ENCODE measurements around the gene MUC3A.
"Not testable (repeated sequence)": the region's sequence is repeated elsewhere in the genome, so short reads cannot be mapped to it uniquely, and the experiment has no call there.

Gene MUC3A

GRCh38 chr7:100949227-100949932, at the start of gene MUC3A:
Gene MUC3A, plus strand, starts transcription at chr7:100949534. Its CDS starts 91 bp downstream, at chr7:100949625.
- no peak for DNase-seq

DNA sequence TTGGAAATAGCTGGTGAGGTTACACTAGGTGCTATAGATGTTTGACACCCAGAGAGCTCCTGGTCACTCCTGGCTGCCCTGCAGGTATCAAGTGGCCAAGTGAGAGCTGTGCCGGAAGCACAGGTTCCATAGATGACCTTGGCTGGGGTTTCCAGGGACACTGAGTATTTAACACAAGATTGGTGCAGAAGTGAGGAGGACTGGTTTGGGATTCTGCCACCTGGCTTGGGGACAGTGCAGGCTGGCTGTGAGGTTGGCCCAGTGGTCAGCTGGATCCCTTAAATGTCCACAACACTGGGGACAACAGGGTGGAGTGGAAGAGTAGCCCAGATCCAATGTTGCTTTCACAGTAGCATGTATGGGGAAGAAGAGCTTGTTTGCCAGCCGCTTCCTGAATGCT, 48.4 kb upstream of the MUC3A start:
- no peak for DNase-seq

DNA sequence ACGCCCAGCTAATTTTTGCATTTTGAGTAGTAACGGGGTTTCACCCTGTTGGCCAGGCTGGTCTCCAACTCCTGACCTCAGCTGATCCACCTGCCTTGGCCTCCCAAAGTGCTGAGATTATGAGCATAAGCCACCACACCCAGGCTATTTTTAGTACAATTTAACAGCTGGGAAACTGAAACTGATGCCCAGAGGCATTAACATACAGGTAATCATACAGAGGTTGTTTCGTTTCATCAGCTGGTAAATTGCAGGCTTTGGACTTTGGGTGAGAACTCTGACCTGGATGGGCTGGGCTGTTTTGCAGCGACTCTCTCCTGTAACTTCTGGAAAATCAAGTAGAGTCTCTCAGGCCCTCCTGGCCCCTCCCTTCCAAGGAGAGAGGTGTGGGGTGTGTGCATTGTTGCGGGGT, 47.4 kb upstream of the MUC3A start:
- DNase-seq, result no peak

- DNase-seq, result no peak
Measured at GRCh38 chr7:100902638-100903037, 46.7 kb upstream of the MUC3A start.

DNA sequence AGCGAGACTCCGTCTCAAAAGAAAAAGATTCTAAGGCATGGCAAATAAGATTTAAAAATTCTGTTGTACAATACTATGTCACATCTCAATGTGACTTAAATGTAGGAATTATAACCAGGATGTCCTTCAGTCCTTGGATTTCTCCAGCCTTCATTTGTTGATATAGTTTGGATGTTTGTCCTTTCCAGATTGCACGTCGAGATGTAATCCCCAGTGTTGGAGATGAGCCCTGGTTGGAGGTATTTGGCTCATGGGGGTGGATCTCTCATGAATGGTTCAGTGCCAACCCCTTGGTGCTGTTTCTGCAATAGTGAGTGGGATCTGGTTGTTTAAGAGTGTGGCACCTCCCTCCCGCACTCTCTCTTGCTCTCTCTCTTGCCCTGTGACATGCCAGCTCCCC, 40.8 kb upstream of the MUC3A start:
- no peak for DNase-seq

- DNase-seq, result not testable (repeated sequence)
Measured at GRCh38 chr7:100910443-100910842, 38.9 kb upstream of the MUC3A start.

GRCh38 chr7:100911484-100911883, 37.9 kb upstream of the MUC3A start:
- no peak for DNase-seq

DNA sequence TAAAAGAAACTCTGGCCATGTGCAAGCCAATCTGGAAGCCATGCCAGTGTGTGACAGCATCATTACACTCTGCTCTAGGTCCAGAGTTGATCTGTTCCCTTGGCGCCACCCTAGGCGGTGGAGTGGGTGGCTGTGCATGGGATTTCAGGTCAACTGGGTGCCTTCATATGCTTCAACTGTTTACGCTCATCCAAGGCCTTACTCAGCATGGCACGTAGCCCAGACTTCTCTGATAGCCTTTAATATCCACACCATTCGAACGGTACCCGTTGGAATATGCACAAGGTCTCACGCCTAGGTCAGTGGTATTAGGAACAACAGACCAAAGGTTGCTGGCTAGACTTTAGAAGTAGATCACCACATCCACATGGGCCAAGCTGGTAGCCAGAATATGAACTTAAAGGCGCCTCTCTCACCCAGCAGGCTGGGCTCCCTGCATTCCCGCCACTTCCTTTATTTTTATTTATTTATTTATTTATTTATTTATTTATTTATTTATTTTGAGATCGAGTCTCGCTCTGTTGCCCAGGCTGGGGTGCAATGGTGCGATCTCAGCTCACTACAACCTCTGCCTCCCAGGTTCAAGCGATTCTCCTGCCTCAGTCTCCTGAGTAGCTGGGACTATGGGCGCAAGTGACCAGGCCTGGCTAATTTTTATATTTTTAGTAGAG, 35.0 kb upstream of the MUC3A start:
- no peak for DNase-seq

DNA sequence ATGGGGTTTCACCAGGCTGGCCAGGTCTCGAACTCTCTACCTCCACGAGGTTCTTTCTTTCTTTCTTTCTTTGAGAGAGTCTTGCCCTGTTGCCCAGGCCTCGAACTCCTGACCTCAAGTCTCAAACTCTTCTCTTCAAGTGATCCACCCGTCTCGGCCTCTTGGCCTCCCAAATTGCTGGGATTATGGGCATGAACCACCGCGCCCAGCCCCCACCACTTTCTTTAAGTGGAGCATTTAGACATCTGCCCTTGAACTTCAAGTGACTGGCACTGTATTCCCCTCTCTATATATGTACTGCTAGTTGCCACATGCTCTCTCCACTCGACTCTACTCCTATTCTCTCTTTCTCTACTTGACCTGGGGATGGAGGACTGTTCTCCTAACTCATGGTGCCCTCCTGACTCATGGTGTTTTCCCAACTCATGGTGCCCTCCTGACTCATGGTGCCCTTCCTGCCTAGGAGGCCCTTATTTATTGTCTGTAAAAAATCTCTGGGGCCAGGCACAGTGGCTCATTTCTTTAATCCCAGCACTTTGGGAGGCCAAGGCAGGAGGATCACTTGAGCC, 34.4 kb upstream of the MUC3A start:
- DNase-seq, result no peak

- DNase-seq, result not testable (repeated sequence)
Measured at GRCh38 chr7:100919335-100919734, 30.0 kb upstream of the MUC3A start.

GRCh38 chr7:100919779-100920437, 29.4 kb upstream of the MUC3A start:
- not testable (repeated sequence) for DNase-seq

GRCh38 chr7:100921039-100921438, 28.3 kb upstream of the MUC3A start:
- DNase-seq, result no peak

DNA sequence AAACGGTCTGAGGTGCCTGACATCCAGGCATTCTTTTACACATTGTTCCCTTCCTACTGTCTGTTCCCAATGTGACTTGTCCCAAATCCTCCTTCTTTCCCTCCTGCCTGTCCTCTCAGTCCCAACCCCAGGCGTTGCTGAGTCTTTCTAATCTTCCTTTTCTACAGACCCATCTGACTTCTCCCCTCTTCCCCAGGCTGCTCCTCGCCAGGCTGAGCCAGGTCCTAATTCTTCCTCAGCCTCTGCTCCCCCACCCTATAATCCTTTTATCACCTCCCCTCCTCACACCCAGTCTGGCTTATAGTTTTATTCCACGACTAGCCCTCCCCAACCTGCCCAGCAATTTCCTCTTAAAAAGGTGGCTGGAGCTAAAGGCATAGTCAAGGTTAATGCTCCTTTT, 25.7 kb upstream of the MUC3A start:
- DNase-seq, result peak; percentile 91

GRCh38 chr7:100929808-100930174, 19.5 kb upstream of the MUC3A start:
- no peak for DNase-seq

- peak; percentile 39 for DNase-seq
Measured at GRCh38 chr7:100933734-100934133, 15.6 kb upstream of the MUC3A start.

DNA sequence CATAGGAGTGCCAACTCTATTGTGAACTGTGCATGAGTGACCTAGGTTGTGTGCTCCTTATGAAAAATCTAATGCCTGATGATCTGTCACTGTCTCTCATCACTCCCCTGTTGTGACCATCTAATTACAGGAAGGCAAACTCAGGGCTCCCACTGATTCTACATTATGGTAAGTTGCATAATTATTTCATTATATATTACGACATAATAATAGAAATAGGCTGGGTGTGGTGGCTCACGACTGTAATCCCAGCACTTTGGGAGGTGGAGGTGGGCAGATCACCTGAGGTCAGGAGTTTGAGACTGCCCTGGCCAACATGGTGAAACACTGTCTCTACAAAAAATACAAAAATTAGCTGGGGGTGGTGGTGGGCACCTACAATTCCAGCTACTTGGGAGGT, 14.0 kb upstream of the MUC3A start:
- DNase-seq, result not testable (repeated sequence)

GRCh38 chr7:100936167-100936566, 13.2 kb upstream of the MUC3A start:
- DNase-seq, result not testable (repeated sequence)

GRCh38 chr7:100942045-100942774, 7.1 kb upstream of the MUC3A start:
- no peak for DNase-seq

DNA sequence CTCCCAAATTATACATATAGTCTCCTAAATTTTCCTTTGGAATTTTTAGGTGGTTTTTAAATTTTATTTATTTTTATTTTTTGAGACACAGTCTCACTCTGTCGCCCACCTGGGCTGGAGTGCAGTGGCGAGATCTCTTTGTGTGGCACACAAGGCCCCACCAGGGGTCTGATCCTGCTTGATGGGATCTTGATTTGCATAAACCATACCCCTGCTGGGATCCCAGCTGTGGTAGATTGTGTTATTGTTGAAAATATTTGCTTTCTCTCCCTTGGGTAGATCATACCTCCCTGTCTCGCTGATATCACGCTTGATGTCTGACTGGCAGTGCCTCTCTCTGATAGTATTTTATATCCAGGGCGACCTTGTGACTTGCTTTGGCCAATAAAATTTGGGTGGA, 5.6 kb upstream of the MUC3A start:
- no peak for DNase-seq

GRCh38 chr7:100944138-100944537, 5.2 kb upstream of the MUC3A start:
- no peak for DNase-seq

DNA sequence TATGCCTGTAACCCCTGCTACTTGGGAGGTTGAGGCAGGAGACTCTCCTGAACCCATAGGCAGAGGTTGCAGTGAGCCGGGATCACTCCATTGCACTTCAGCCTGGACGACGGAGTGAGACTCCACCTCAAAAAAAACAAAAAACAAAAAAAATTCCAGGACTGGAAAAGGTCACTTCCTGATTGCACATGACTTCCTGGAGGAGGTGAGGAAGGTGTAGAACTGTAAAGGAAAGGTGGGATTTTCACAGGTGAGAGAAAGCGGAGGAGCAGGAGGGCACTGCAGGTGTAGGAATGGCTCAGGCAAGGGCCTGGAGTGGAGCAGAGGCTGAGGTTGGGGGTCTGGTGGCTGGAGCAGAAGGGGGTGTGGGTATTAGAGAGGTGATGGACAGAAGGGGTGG, 3.2 kb upstream of the MUC3A start:
- DNase-seq, result no peak

- DNase-seq, result no peak
Measured at GRCh38 chr7:100946766-100947365, 2.5 kb upstream of the MUC3A start.

GRCh38 chr7:100947792-100948191, 1.5 kb upstream of the MUC3A start:
- no peak for DNase-seq

All from NCI-H82 (cell line).